OCI-LY3 (cell line): ENCODE measurements around the gene NCKAP5.

Source experiments
- H2AFZ ChIP-seq: fragments of 200-600, 300-600 bp; shearing (Covaris generic); 2 replicates; pipeline ENCODE4 v1.6.0; 2014; ENCODE audit warnings: antibody characterized with exemption, low read depth, low read length
- H3K27ac ChIP-seq: fragments of 200-600, 300-600 bp; sonication (generic); 2 replicates; pipeline ENCODE4 v1.5.1; 2014; ENCODE audit warnings: mild to moderate bottlenecking, low read length, moderate library complexity, mixed read lengths
- H3K27me3 ChIP-seq: fragments of 200-600, 300-600 bp; sonication (generic); 2 replicates; pipeline ENCODE4 v1.6.1; 2014; ENCODE audit warnings: low read depth, low read length, mixed read lengths
- H3K36me3 ChIP-seq: fragments of 200-600, 300-600 bp; sonication (generic); replicated peaks from 2 replicates; pipeline ENCODE3; 2014; ENCODE audit warnings: low read depth, low read length, mixed read lengths
- H3K4me1 ChIP-seq: fragments of 300-600, 200-600 bp; sonication (generic); 2 replicates; pipeline ENCODE4 v1.6.1; 2014; ENCODE audit warnings: low read length, mixed read lengths
- H3K4me2 ChIP-seq: fragments of 200-600, 300-600 bp; sonication (generic); 2 replicates; pipeline ENCODE4 v1.6.1; 2014; ENCODE audit warnings: low read length, mixed read lengths
- H3K4me3 ChIP-seq: fragments of 300-600, 200-600 bp; sonication (generic); 2 replicates; pipeline ENCODE4 v1.5.1; 2014; ENCODE audit warnings: antibody characterized with exemption, mild to moderate bottlenecking, low read length, moderate library complexity
- H3K79me2 ChIP-seq: fragments of 300-600, 200-600 bp; shearing (Covaris generic); 2 replicates; pipeline ENCODE4 v1.6.1; 2014; ENCODE audit warnings: mild to moderate bottlenecking, low read length, mixed read lengths
- H3K9ac ChIP-seq: fragments of 300-600, 200-600 bp; shearing (Covaris generic); 2 replicates; pipeline ENCODE4 v1.6.0; 2014; ENCODE audit warnings: mild to moderate bottlenecking, low read length, moderate library complexity
- H3K9me3 ChIP-seq: fragments of 200-600, 300-600 bp; shearing (Covaris generic); 2 replicates; pipeline ENCODE4 v1.6.1; 2014; ENCODE audit warnings: low read length, mixed read lengths; ENCODE audit not compliant: insufficient read depth
- H4K20me1 ChIP-seq: fragments of 200-600, 300-600 bp; sonication (generic); 2 replicates; pipeline ENCODE4 v1.6.1; 2016; ENCODE audit warnings: low read length, mixed read lengths; ENCODE audit not compliant: insufficient read depth
- EZH2phosphoT487 ChIP-seq: fragments of 200-600 bp; shearing (Covaris generic); IDR thresholded peaks from 2 replicates; pipeline ENCODE4 v1.6.1; 2018; ENCODE audit warnings: antibody characterized with exemption, mixed run types, low read depth
- TF ChIP-seq, protein P1 (sequence below): fragments of 200-600, 300-600 bp; sonication (generic); IDR thresholded peaks from 2 replicates; pipeline ENCODE4 v1.5.1; 2014; ENCODE audit warnings: antibody characterized with exemption, low read length, low read depth

Gene NCKAP5

DNA sequence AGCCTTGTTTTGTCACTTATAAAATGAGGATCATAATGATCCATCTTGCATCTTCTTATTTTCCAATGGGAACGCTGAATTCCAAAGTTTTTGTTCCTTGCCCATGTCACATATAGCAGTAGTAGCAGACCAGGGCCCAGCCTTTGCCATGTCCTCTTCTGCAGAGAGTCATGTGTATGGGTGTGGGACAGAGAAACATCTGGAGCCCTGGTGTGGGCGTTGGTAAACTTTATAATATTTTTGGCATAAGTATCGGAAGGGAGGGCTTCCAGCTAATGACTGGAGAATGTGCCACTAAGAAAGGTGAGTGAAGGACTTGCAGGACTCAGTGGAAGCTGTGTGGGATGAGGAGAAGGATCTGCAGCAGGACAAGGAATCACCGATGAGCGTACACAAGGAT lies 157.2 kb downstream of the NCKAP5 start:
- Histone ChIP-seq H2AFZ (no peak overlapping the region), H3K79me2 (no peaks in the 10 kb centered on the region), H3K27me3 (no peaks in the 10 kb centered on the region), H3K4me2 (no peak overlapping the region), H3K9ac (no peak overlapping the region), H3K4me1 (no peaks in the 10 kb centered on the region), H3K27ac (no peak overlapping the region), H3K9me3 (no peaks in the 10 kb centered on the region), H4K20me1 (no peaks in the 10 kb centered on the region), H3K4me3 (no peak overlapping the region), H3K36me3 (no peaks in the 10 kb centered on the region)
- TF ChIP-seq, protein P1, sequence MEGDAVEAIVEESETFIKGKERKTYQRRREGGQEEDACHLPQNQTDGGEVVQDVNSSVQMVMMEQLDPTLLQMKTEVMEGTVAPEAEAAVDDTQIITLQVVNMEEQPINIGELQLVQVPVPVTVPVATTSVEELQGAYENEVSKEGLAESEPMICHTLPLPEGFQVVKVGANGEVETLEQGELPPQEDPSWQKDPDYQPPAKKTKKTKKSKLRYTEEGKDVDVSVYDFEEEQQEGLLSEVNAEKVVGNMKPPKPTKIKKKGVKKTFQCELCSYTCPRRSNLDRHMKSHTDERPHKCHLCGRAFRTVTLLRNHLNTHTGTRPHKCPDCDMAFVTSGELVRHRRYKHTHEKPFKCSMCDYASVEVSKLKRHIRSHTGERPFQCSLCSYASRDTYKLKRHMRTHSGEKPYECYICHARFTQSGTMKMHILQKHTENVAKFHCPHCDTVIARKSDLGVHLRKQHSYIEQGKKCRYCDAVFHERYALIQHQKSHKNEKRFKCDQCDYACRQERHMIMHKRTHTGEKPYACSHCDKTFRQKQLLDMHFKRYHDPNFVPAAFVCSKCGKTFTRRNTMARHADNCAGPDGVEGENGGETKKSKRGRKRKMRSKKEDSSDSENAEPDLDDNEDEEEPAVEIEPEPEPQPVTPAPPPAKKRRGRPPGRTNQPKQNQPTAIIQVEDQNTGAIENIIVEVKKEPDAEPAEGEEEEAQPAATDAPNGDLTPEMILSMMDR, result no peak
- TF ChIP-seq EZH2phosphoT487, result no peak

GRCh38 chr2:133409581-133410285 lies 158.5 kb downstream of the NCKAP5 start:
- H3K4me1 ChIP-seq, result no peaks in the 10 kb centered on the region

GRCh38 chr2:133408671-133409070 lies 159.6 kb downstream of the NCKAP5 start:
- Histone ChIP-seq H3K4me2 (no peak overlapping the region), H3K27ac (no peak overlapping the region), H2AFZ (no peak overlapping the region), H3K4me1 (no peaks in the 10 kb centered on the region), H3K4me3 (no peak overlapping the region), H3K27me3 (peaks cover 3% of the 10 kb centered on the region; the same call in 1 of the 2 replicates), H3K9ac (no peak overlapping the region), H3K9me3 (no peaks in the 10 kb centered on the region), H4K20me1 (no peaks in the 10 kb centered on the region), H3K79me2 (no peaks in the 10 kb centered on the region), H3K36me3 (no peaks in the 10 kb centered on the region)
- no peak for TF ChIP-seq EZH2phosphoT487
- TF ChIP-seq, protein P1, result no peak

More at GRCh38 chr2:133409581-133410285, 158.5 kb downstream of the NCKAP5 start:
- TF ChIP-seq EZH2phosphoT487, result no peak
- TF ChIP-seq, protein P1, result no peak
- Histone ChIP-seq H3K27ac (no peak overlapping the region), H3K36me3 (no peaks in the 10 kb centered on the region), H3K9ac (no peak overlapping the region), H4K20me1 (no peaks in the 10 kb centered on the region), H3K4me3 (no peak overlapping the region), H2AFZ (no peak overlapping the region), H3K79me2 (no peaks in the 10 kb centered on the region), H3K4me2 (no peak overlapping the region), H3K27me3 (peaks cover 3% of the 10 kb centered on the region; the same call in 1 of the 2 replicates), H3K9me3 (no peaks in the 10 kb centered on the region)

DNA sequence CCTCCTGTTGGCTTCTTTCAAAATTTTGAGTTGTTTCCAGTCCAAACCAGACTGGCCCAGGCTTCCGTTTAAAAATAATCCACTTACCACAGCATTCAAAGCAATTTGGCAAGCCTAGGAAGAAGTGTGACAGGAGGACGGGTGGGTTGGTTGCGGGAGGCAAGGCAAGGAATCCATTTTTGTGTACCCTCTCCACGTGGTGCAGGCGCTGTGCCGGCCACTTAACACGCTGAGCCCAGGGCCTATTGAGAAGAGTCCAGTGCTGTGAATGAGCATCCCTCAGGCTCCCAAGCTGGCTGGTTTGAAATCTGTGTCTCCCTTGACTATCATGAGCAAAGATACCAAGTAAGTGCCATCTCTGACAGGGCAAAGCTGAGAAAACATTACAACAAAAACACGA lies 160.9 kb downstream of the NCKAP5 start:
- Histone ChIP-seq H3K27me3 (peaks cover 3% of the 10 kb centered on the region; the same call in 1 of the 2 replicates), H3K4me1 (no peaks in the 10 kb centered on the region), H3K27ac (no peak overlapping the region), H3K9ac (no peak overlapping the region), H3K9me3 (no peaks in the 10 kb centered on the region), H2AFZ (no peak overlapping the region), H3K79me2 (no peaks in the 10 kb centered on the region), H3K36me3 (no peaks in the 10 kb centered on the region), H3K4me2 (no peak overlapping the region), H3K4me3 (no peak overlapping the region), H4K20me1 (no peaks in the 10 kb centered on the region)
- TF ChIP-seq, protein P1, result no peak
- TF ChIP-seq EZH2phosphoT487, result no peak
